Trophoblast cell (in vitro differentiated cells and primary cell): ENCODE measurements around the gene AKAP13.

Experiments
- DNase-seq, 2 donors: peaks; one replicate each; pipeline ENCODE4 v3.0.0-alpha.2; 2016
- H2AFZ ChIP-seq: 2 replicates; pipeline ENCODE4 v1.6.1; 2013; ENCODE audit warnings: low read length, moderate library complexity, mild to moderate bottlenecking; ENCODE audit not compliant: insufficient read depth, poor library complexity
- H2AK5ac ChIP-seq: 2 replicates; pipeline ENCODE4 v1.6.1; 2013; ENCODE audit warnings: mild to moderate bottlenecking, low read length
- H2BK120ac ChIP-seq: 2 replicates; pipeline ENCODE4 v1.6.1; 2013; ENCODE audit warnings: low read length, mild to moderate bottlenecking, moderate library complexity; ENCODE audit not compliant: insufficient read depth, poor library complexity
- H2BK12ac ChIP-seq: 2 replicates; pipeline ENCODE4 v1.6.1; 2013; ENCODE audit warnings: mild to moderate bottlenecking, low read length, moderate library complexity
- H2BK5ac ChIP-seq: 2 replicates; pipeline ENCODE4 v1.6.1; 2013; ENCODE audit warnings: low read length, low read depth, moderate library complexity, mild to moderate bottlenecking; ENCODE audit not compliant: poor library complexity
- H3K14ac ChIP-seq: 2 replicates; pipeline ENCODE4 v1.6.1; 2013; ENCODE audit warnings: mild to moderate bottlenecking, low read length
- H3K18ac ChIP-seq: 2 replicates; pipeline ENCODE4 v1.6.1; 2013; ENCODE audit warnings: mild to moderate bottlenecking, low read length
- H3K23ac ChIP-seq: 2 replicates; pipeline ENCODE4 v1.6.1; 2013; ENCODE audit warnings: low read length
- H3K27ac ChIP-seq: 2 replicates; pipeline ENCODE4 v1.5.1; 2013; ENCODE audit warnings: low read depth, mild to moderate bottlenecking, inconsistent platforms, low read length, moderate library complexity
- H3K27me3 ChIP-seq: 2 replicates; pipeline ENCODE4 v1.6.1; 2013; ENCODE audit warnings: inconsistent platforms, mild to moderate bottlenecking, low read length, moderate library complexity; ENCODE audit not compliant: insufficient read depth
- H3K36me3 ChIP-seq, 2 experiments: 1 replicate in 1 of 2; 2 replicates in 1 of 2; pipeline ENCODE4 v1.6.1; 2013; ENCODE audit warnings: low read length in 2 of 2, mild to moderate bottlenecking in 2 of 2, moderate library complexity in 1 of 2; ENCODE audit not compliant: insufficient read depth in 2 of 2, control insufficient read depth in 1 of 2
- H3K4ac ChIP-seq: 2 replicates; pipeline ENCODE4 v1.6.1; 2013; ENCODE audit warnings: low read depth, mild to moderate bottlenecking, low read length, moderate library complexity
- H3K4me1 ChIP-seq, 2 experiments: 1 replicate in 1 of 2; 2 replicates in 1 of 2; pipeline ENCODE4 v1.6.1; 2013; ENCODE audit warnings: low read length in 2 of 2, mild to moderate bottlenecking in 2 of 2, moderate library complexity in 1 of 2; ENCODE audit not compliant: insufficient read depth in 2 of 2, control insufficient read depth in 1 of 2
- H3K4me2 ChIP-seq: 2 replicates; pipeline ENCODE4 v1.6.1; 2013; ENCODE audit warnings: inconsistent platforms, mild to moderate bottlenecking, low read length, moderate library complexity
- H3K4me3 ChIP-seq: 2 replicates; pipeline ENCODE4 v1.5.1; 2013; ENCODE audit warnings: mild to moderate bottlenecking, low read depth, low read length, inconsistent platforms
- H3K79me1 ChIP-seq: one replicate; pipeline ENCODE4 v1.6.1; 2013; ENCODE audit warnings: low read length
- H3K79me2 ChIP-seq: 2 replicates; pipeline ENCODE4 v1.6.1; 2013; ENCODE audit warnings: low read length, mild to moderate bottlenecking; ENCODE audit not compliant: control insufficient read depth, insufficient read depth, poor library complexity
- H3K9ac ChIP-seq: 2 replicates; pipeline ENCODE4 v1.6.1; 2013; ENCODE audit warnings: mild to moderate bottlenecking, low read length
- H3K9me3 ChIP-seq: 2 replicates; pipeline ENCODE4 v1.6.1; 2013; ENCODE audit warnings: low read depth, mild to moderate bottlenecking, control low read depth, inconsistent platforms, low read length; ENCODE audit not compliant: insufficient read depth
- H4K12ac ChIP-seq: 2 replicates; pipeline ENCODE4 v1.6.1; 2013; ENCODE audit warnings: low read depth, mild to moderate bottlenecking, low read length, moderate library complexity
- H4K8ac ChIP-seq: 2 replicates; pipeline ENCODE4 v1.6.1; 2013; ENCODE audit warnings: low read depth, mild to moderate bottlenecking, low read length, moderate library complexity
- H4K91ac ChIP-seq: one replicate; pipeline ENCODE4 v1.6.1; 2013; ENCODE audit warnings: low read depth, mild to moderate bottlenecking, low read length, moderate library complexity
- WGBS: extraction: QIAGEN DNeasy Blood & Tissue Kit; methylation state at CpG from one replicate; pipeline ENCODE4 v1.1.7; 2013; ENCODE audit warnings: missing lambda C conversion rate; ENCODE audit not compliant: insufficient read length, insufficient coverage; ENCODE audit errors: extremely low coverage; 5-methylcytosine and 5-hydroxymethylcytosine counted together

Gene AKAP13

GRCh38 chr15:85782064-85782463 lies 401.7 kb downstream of the AKAP13 start:
- no CpG with 5 or more reads among the region's 6 CpGs for WGBS
- H2AK5ac ChIP-seq = no peak overlapping the region
- no peak overlapping the region for H3K14ac ChIP-seq
- no peak overlapping the region for H2BK120ac ChIP-seq
- no peak overlapping the region for H3K4me2 ChIP-seq
- H3K4me1 ChIP-seq = peaks cover 12 to 13% of the 10 kb centered on the region in 2 experiments
- peaks cover 2% of the 10 kb centered on the region for H3K9me3 ChIP-seq
- H3K27me3 ChIP-seq = no peaks in the 10 kb centered on the region
- H4K91ac ChIP-seq = no peak overlapping the region
- H2BK12ac ChIP-seq = no peak overlapping the region
- H4K12ac ChIP-seq = no peak overlapping the region
- H3K27ac ChIP-seq = no peak overlapping the region
- H3K4me3 ChIP-seq = no peak overlapping the region
- peaks cover 0 to 2% of the 10 kb centered on the region in 2 experiments for H3K36me3 ChIP-seq
- H4K8ac ChIP-seq = no peak overlapping the region
- no peak for DNase-seq
- H2AFZ ChIP-seq = no peak overlapping the region
- no peak overlapping the region for H2BK5ac ChIP-seq
- H3K18ac ChIP-seq = peak overlapping the region; percentile 45
- H3K79me2 ChIP-seq = peaks cover 4% of the 10 kb centered on the region
- H3K4ac ChIP-seq = no peak overlapping the region
- peaks cover 6% of the 10 kb centered on the region for H3K79me1 ChIP-seq
- H3K23ac ChIP-seq = no peak overlapping the region
- no peak overlapping the region for H3K9ac ChIP-seq

- Histone ChIP-seq H2BK5ac (peak overlapping the region; percentile 69), H3K27me3 (no peaks in the 10 kb centered on the region), H2AFZ (peak overlapping the region; percentile 32), H3K27ac (peak overlapping the region; percentile 84), H3K9me3 (no peaks in the 10 kb centered on the region), H3K9ac (no peak overlapping the region), H2BK12ac (peak overlapping the region; percentile 61), H2AK5ac (peak overlapping the region; percentile 18), H3K79me2 (peaks cover 4% of the 10 kb centered on the region), H2BK120ac (peak overlapping the region; percentile 39), H3K4ac (peak overlapping the region; percentile 16), H3K4me1 (peaks cover 18 to 23% of the 10 kb centered on the region in 2 experiments), H3K4me3 (no peak overlapping the region), H3K18ac (peak overlapping the region; percentile 10), H3K14ac (peak overlapping the region; percentile 54), H3K79me1 (peaks cover 6% of the 10 kb centered on the region), H3K23ac (no peak overlapping the region), H4K12ac (peak overlapping the region; percentile 31), H3K4me2 (peak overlapping the region; percentile 30), H4K8ac (peak overlapping the region; percentile 27), H4K91ac (peak overlapping the region; percentile 65), H3K36me3 (peaks cover 0 to 2% of the 10 kb centered on the region in 2 experiments)
- no peak for DNase-seq
- WGBS = no CpG with 5 or more reads among the region's 10 CpGs
Measured at GRCh38 chr15:85785887-85786780, 405.7 kb downstream of the AKAP13 start.

- Histone ChIP-seq H4K8ac (no peak overlapping the region), H2BK120ac (no peak overlapping the region), H3K4me2 (peak overlapping the region; percentile 10), H3K79me1 (peaks cover 6% of the 10 kb centered on the region), H3K9ac (no peak overlapping the region), H3K23ac (no peak overlapping the region), H3K36me3 (peaks cover 0 to 2% of the 10 kb centered on the region in 2 experiments), H4K12ac (no peak overlapping the region), H2AFZ (no peak overlapping the region), H3K9me3 (no peaks in the 10 kb centered on the region), H4K91ac (peak overlapping the region; percentile 65), H2AK5ac (no peak overlapping the region), H2BK5ac (no peak overlapping the region), H3K4me1 (peaks cover 18 to 23% of the 10 kb centered on the region in 2 experiments), H3K79me2 (peaks cover 4% of the 10 kb centered on the region), H3K14ac (no peak overlapping the region), H3K4ac (no peak overlapping the region), H3K27me3 (no peaks in the 10 kb centered on the region), H3K18ac (no peak overlapping the region), H3K4me3 (no peak overlapping the region), H3K27ac (peak overlapping the region; percentile 84), H2BK12ac (no peak overlapping the region)
- WGBS = no CpG with 5 or more reads among the region's 3 CpGs
- DNase-seq = no peak
Measured at GRCh38 chr15:85786781-85787114, 406.3 kb downstream of the AKAP13 start.

GRCh38 chr15:85788771-85789495 lies 408.5 kb downstream of the AKAP13 start:
- no peak overlapping the region for H3K4me3 ChIP-seq
- H4K12ac ChIP-seq = no peak overlapping the region
- H3K79me1 ChIP-seq = peaks cover 6% of the 10 kb centered on the region
- H3K27me3 ChIP-seq = no peaks in the 10 kb centered on the region
- WGBS = no CpG with 5 or more reads among the region's 12 CpGs
- no peak overlapping the region for H3K18ac ChIP-seq
- peak overlapping the region; percentile 35 for H3K4ac ChIP-seq
- no peak overlapping the region for H3K23ac ChIP-seq
- H2AK5ac ChIP-seq = no peak overlapping the region
- H3K79me2 ChIP-seq = peaks cover 4% of the 10 kb centered on the region
- no peak overlapping the region for H4K8ac ChIP-seq
- H4K91ac ChIP-seq = no peak overlapping the region
- H3K4me1 ChIP-seq = peaks cover 22 to 33% of the 10 kb centered on the region in 2 experiments
- no peak overlapping the region for H2BK5ac ChIP-seq
- H3K9me3 ChIP-seq = no peaks in the 10 kb centered on the region
- H3K9ac ChIP-seq = no peak overlapping the region
- no peak overlapping the region for H3K14ac ChIP-seq
- H2BK12ac ChIP-seq = no peak overlapping the region
- H3K27ac ChIP-seq = no peak overlapping the region
- peak in 1 of 2 donors; percentile 58 for DNase-seq
- H2AFZ ChIP-seq = no peak overlapping the region
- H3K4me2 ChIP-seq = no peak overlapping the region
- H3K36me3 ChIP-seq = no peaks in the 10 kb centered on the region
- no peak overlapping the region for H2BK120ac ChIP-seq
